ENCODE data around the gene ACOT8.
A peak's percentile ranks its signal among the peaks of the same experiment; 100 is the strongest.

ACOT8 gene

GRCh38 chr20:45867819-45868176, 10.6 kb upstream of the ACOT8 start:
- no peak overlapping the region for H4K91ac ChIP-seq (ENCODE audit: low read depth, low read length)
- H2BK12ac ChIP-seq (ENCODE audit: low read length) = no peak overlapping the region
- H3K9me3 ChIP-seq (ENCODE audit: insufficient read depth, low read depth, low read length) = no peaks in the 10 kb centered on the region
- DNase-seq = peak in 1 of 2 donors; percentile 38
- no peaks in the 10 kb centered on the region for H3K36me3 ChIP-seq (ENCODE audit: control insufficient read depth in 1 of 2, insufficient read depth in 2 of 2, low read length in 2 of 2)
- H4K8ac ChIP-seq (ENCODE audit: low read depth, low read length) = no peak overlapping the region
- H3K79me2 ChIP-seq (ENCODE audit: control insufficient read depth, insufficient read depth, low read length, poor library complexity) = no peaks in the 10 kb centered on the region
- H3K4me2 ChIP-seq (ENCODE audit: low read length) = no peak overlapping the region
- no peak overlapping the region for H2BK120ac ChIP-seq (ENCODE audit: insufficient read depth, low read length, poor library complexity)
- no peak overlapping the region for H3K9ac ChIP-seq (ENCODE audit: low read length)
- H3K4me3 ChIP-seq (ENCODE audit: low read depth, low read length) = no peak overlapping the region
- H3K18ac ChIP-seq (ENCODE audit: low read length) = no peak overlapping the region
- H3K27me3 ChIP-seq (ENCODE audit: insufficient read depth, low read length) = no peaks in the 10 kb centered on the region
- no peak overlapping the region for H2AFZ ChIP-seq (ENCODE audit: insufficient read depth, low read length, poor library complexity)
- no peak overlapping the region for H3K27ac ChIP-seq (ENCODE audit: low read depth, low read length)
- H3K4me1 ChIP-seq (ENCODE audit: control insufficient read depth in 1 of 2, insufficient read depth in 2 of 2, low read length in 2 of 2) = peaks cover 5 to 7% of the 10 kb centered on the region in 2 experiments
- no peaks in the 10 kb centered on the region for H3K79me1 ChIP-seq (ENCODE audit: low read length)
- H3K4ac ChIP-seq (ENCODE audit: low read depth, low read length) = no peak overlapping the region
- no peak overlapping the region for H4K12ac ChIP-seq (ENCODE audit: low read depth, low read length)
- no peak overlapping the region for H3K14ac ChIP-seq (ENCODE audit: low read length)
- H2AK5ac ChIP-seq (ENCODE audit: low read length) = no peak overlapping the region
- H3K23ac ChIP-seq (ENCODE audit: low read length) = no peak overlapping the region
- no peak overlapping the region for H2BK5ac ChIP-seq (ENCODE audit: low read depth, low read length, poor library complexity)

- Histone ChIP-seq H3K79me1 (ENCODE audit: low read length) (no peaks in the 10 kb centered on the region), H3K4me1 (ENCODE audit: control insufficient read depth in 1 of 2, insufficient read depth in 2 of 2, low read length in 2 of 2) (peaks cover 1 to 2% of the 10 kb centered on the region in 2 experiments), H2BK120ac (ENCODE audit: insufficient read depth, low read length, poor library complexity) (no peak overlapping the region), H3K79me2 (ENCODE audit: control insufficient read depth, insufficient read depth, low read length, poor library complexity) (no peaks in the 10 kb centered on the region), H2BK5ac (ENCODE audit: low read depth, low read length, poor library complexity) (no peak overlapping the region), H3K18ac (ENCODE audit: low read length) (no peak overlapping the region), H3K4ac (ENCODE audit: low read depth, low read length) (no peak overlapping the region), H3K14ac (ENCODE audit: low read length) (no peak overlapping the region), H3K27me3 (ENCODE audit: insufficient read depth, low read length) (no peaks in the 10 kb centered on the region), H2AFZ (ENCODE audit: insufficient read depth, low read length, poor library complexity) (no peak overlapping the region), H2BK12ac (ENCODE audit: low read length) (no peak overlapping the region), H3K4me2 (ENCODE audit: low read length) (no peak overlapping the region), H4K8ac (ENCODE audit: low read depth, low read length) (no peak overlapping the region), H3K36me3 (ENCODE audit: control insufficient read depth in 1 of 2, insufficient read depth in 2 of 2, low read length in 2 of 2) (no peaks in the 10 kb centered on the region), H3K4me3 (ENCODE audit: low read depth, low read length) (no peak overlapping the region), H3K27ac (ENCODE audit: low read depth, low read length) (no peak overlapping the region), H4K12ac (ENCODE audit: low read depth, low read length) (no peak overlapping the region), H4K91ac (ENCODE audit: low read depth, low read length) (no peak overlapping the region), H2AK5ac (ENCODE audit: low read length) (no peak overlapping the region), H3K9me3 (ENCODE audit: insufficient read depth, low read depth, low read length) (no peaks in the 10 kb centered on the region), H3K9ac (ENCODE audit: low read length) (no peak overlapping the region), H3K23ac (ENCODE audit: low read length) (no peak overlapping the region)
- WGBS (ENCODE audit: extremely low coverage, insufficient coverage, insufficient read length) = no CpG with 5 or more reads among the region's 6 CpGs
- no peak for DNase-seq
Measured at GRCh38 chr20:45867136-45867818, 10.1 kb upstream of the ACOT8 start.

GRCh38 chr20:45866454-45866853, 9.3 kb upstream of the ACOT8 start:
- H3K36me3 ChIP-seq (ENCODE audit: control insufficient read depth in 1 of 2, insufficient read depth in 2 of 2, low read length in 2 of 2) = no peaks in the 10 kb centered on the region
- H3K79me2 ChIP-seq (ENCODE audit: control insufficient read depth, insufficient read depth, low read length, poor library complexity) = no peaks in the 10 kb centered on the region
- no CpG with 5 or more reads among the region's 5 CpGs for WGBS (ENCODE audit: extremely low coverage, insufficient coverage, insufficient read length)
- no peak overlapping the region for H3K23ac ChIP-seq (ENCODE audit: low read length)
- H3K4me1 ChIP-seq (ENCODE audit: control insufficient read depth in 1 of 2, insufficient read depth in 2 of 2, low read length in 2 of 2) = no peaks in the 10 kb centered on the region
- H4K12ac ChIP-seq (ENCODE audit: low read depth, low read length) = no peak overlapping the region
- no peak overlapping the region for H2BK5ac ChIP-seq (ENCODE audit: low read depth, low read length, poor library complexity)
- no peak overlapping the region for H3K27ac ChIP-seq (ENCODE audit: low read depth, low read length)
- H4K8ac ChIP-seq (ENCODE audit: low read depth, low read length) = no peak overlapping the region
- H3K27me3 ChIP-seq (ENCODE audit: insufficient read depth, low read length) = no peaks in the 10 kb centered on the region
- H4K91ac ChIP-seq (ENCODE audit: low read depth, low read length) = no peak overlapping the region
- H3K79me1 ChIP-seq (ENCODE audit: low read length) = no peaks in the 10 kb centered on the region
- no peak overlapping the region for H3K14ac ChIP-seq (ENCODE audit: low read length)
- no peak overlapping the region for H3K18ac ChIP-seq (ENCODE audit: low read length)
- no peak overlapping the region for H2AFZ ChIP-seq (ENCODE audit: insufficient read depth, low read length, poor library complexity)
- H3K9me3 ChIP-seq (ENCODE audit: insufficient read depth, low read depth, low read length) = no peaks in the 10 kb centered on the region
- no peak overlapping the region for H3K4me2 ChIP-seq (ENCODE audit: low read length)
- DNase-seq = no peak
- no peak overlapping the region for H2AK5ac ChIP-seq (ENCODE audit: low read length)
- no peak overlapping the region for H3K9ac ChIP-seq (ENCODE audit: low read length)
- H2BK12ac ChIP-seq (ENCODE audit: low read length) = no peak overlapping the region
- H2BK120ac ChIP-seq (ENCODE audit: insufficient read depth, low read length, poor library complexity) = no peak overlapping the region
- H3K4me3 ChIP-seq (ENCODE audit: low read depth, low read length) = no peak overlapping the region
- H3K4ac ChIP-seq (ENCODE audit: low read depth, low read length) = no peak overlapping the region

GRCh38 chr20:45863543-45864470, 6.6 kb upstream of the ACOT8 start:
- Histone ChIP-seq H2BK5ac (ENCODE audit: low read depth, low read length, poor library complexity) (no peak overlapping the region), H3K9me3 (ENCODE audit: insufficient read depth, low read depth, low read length) (no peaks in the 10 kb centered on the region), H3K4me3 (ENCODE audit: low read depth, low read length) (no peak overlapping the region), H3K9ac (ENCODE audit: low read length) (no peak overlapping the region), H3K23ac (ENCODE audit: low read length) (no peak overlapping the region), H3K18ac (ENCODE audit: low read length) (no peak overlapping the region), H2AFZ (ENCODE audit: insufficient read depth, low read length, poor library complexity) (no peak overlapping the region), H3K79me2 (ENCODE audit: control insufficient read depth, insufficient read depth, low read length, poor library complexity) (no peaks in the 10 kb centered on the region), H3K4me1 (ENCODE audit: control insufficient read depth in 1 of 2, insufficient read depth in 2 of 2, low read length in 2 of 2) (no peaks in the 10 kb centered on the region), H4K8ac (ENCODE audit: low read depth, low read length) (no peak overlapping the region), H2BK12ac (ENCODE audit: low read length) (no peak overlapping the region), H2AK5ac (ENCODE audit: low read length) (no peak overlapping the region), H4K12ac (ENCODE audit: low read depth, low read length) (no peak overlapping the region), H3K79me1 (ENCODE audit: low read length) (no peaks in the 10 kb centered on the region), H3K36me3 (ENCODE audit: control insufficient read depth in 1 of 2, insufficient read depth in 2 of 2, low read length in 2 of 2) (no peaks in the 10 kb centered on the region), H3K14ac (ENCODE audit: low read length) (no peak overlapping the region), H3K27me3 (ENCODE audit: insufficient read depth, low read length) (no peaks in the 10 kb centered on the region), H3K27ac (ENCODE audit: low read depth, low read length) (no peak overlapping the region), H4K91ac (ENCODE audit: low read depth, low read length) (no peak overlapping the region), H3K4me2 (ENCODE audit: low read length) (no peak overlapping the region), H3K4ac (ENCODE audit: low read depth, low read length) (no peak overlapping the region), H2BK120ac (ENCODE audit: insufficient read depth, low read length, poor library complexity) (no peak overlapping the region)
- 100% methylated on average over 1 of the region's 7 CpGs for WGBS (ENCODE audit: extremely low coverage, insufficient coverage, insufficient read length)
- DNase-seq = no peak
